ENCODE results near the gene SEMA4A. TPM values are rescaled to one million over a fixed set of nuclear protein-coding genes. Genes with fewer than 3 reads are reported as not detected.

Gene SEMA4A
- 3.4 TPM in 2 replicates for total RNA-seq

DNA sequence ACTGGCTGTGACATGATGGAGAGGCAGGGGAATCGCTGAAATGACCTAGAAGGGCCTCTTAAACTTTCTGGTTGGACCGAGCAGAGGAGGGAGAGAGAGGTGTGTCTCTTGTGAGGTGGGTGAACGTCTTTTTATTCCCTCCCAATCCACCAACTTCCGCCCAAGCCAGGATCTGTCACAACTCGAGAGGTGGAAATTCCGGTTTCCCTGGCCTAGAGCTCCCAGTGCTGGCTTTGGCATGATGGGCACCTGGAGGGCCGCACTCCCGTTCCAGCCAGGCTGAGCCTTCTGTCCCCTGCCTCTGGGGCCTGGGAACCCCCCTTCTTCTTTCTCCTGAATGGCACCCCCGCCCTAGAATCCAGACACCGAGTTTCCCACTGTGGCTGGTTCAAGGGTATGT is at the start of gene SEMA4A:
SEMA4A (plus strand) TSS at position 224 of the 400 bp plus-strand sequence. CDS start 994 bp downstream, outside the sequence.

DNA sequence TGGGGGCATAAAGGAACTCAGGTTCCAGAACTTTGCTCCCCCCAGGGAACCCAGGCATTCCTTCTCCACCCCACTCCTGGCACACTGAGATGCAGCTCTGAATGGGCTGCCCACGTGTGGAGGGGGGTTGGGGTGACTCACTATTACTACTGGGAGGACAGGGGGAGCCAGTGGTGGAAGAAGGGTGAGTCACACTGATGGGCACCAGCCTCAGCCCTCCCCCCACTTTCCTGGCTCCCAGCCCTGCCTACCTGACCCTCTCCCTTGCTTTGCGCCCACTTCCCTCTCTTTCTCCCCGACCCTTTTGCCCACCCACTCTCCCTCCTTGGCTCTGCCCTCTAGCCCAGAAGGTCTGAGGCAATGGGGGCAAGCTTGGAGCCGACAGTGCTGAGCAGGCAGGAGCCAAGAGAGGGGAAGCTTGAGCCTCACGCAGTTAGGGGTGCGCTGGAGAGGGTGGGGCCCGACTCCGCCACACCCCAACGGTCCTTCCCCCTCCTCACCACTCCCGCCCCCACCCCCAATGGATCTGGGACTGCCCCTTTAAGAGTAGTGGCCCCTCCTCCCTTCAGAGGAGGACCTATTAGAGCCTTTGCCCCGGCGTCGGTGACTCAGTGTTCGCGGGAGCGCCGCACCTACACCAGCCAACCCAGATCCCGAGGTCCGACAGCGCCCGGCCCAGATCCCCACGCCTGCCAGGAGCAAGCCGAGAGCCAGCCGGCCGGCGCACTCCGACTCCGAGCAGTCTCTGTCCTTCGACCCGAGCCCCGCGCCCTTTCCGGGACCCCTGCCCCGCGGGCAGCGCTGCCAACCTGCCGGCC is 39.1 kb upstream of the SEMA4A start, which contains the start of gene LMNA:
LMNA (plus strand) TSS at position 611 of the 818 bp plus-strand sequence. CDS start 208 bp downstream, outside the sequence.

GRCh38 chr1:156193488-156194299 is 40.3 kb downstream of the SEMA4A start, which contains the start of gene SLC25A44:
Gene SLC25A44 (plus strand): TSS chr1:156194104. CDS start chr1:156199848, 5,744 bp downstream.

DNA sequence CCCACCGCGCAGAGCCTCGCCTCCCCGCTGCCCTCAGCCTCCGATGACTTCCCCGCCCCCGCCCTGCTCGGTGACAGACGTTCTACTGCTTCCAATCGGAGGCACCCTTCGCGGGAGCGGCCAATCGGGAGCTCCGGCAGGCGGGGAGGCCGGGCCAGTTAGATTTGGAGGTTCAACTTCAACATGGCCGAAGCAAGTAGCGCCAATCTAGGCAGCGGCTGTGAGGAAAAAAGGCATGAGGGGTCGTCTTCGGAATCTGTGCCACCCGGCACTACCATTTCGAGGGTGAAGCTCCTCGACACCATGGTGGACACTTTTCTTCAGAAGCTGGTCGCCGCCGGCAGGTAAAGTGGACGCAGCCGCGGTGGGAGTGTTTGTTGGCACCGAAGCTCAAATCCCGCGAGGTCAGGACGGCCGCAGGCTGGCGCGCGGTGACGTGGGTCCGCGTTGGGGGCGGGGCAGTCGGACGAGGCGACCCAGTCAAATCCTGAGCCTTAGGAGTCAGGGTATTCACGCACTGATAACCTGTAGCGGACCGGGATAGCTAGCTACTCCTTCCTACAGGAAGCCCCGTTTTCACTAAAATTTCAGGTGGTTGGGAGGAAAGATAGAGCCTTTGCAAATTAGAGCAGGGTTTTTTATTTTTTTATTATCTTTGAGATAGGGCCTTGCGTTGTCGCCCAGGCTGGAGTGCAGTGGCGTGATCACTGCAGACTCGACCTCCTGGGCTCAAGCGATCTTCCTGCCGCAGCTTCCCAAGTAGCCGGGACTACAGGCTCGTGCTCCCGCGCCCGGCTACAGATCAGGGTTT is 59.7 kb downstream of the SEMA4A start, which contains the start of gene PMF1:
PMF1 (plus strand) TSS at position 175 of the 811 bp plus-strand sequence; CDS start at position 184, 9 bp downstream.

Other genes with a start within 250 kb of the SEMA4A start
- gene RIT1, start 242.2 kb upstream of the SEMA4A start, total RNA-seq = 35.0 and 35.2 TPM in 2 replicates
- gene KHDC4, start 219.2 kb upstream of the SEMA4A start, total RNA-seq = 12.3 and 23.9 TPM in 2 replicates
- 0.24 TPM in 1 of 2 replicates, not detected in the other for gene RXFP4, start 211.9 kb upstream of the SEMA4A start, total RNA-seq
- 55.6 and 76.6 TPM in 2 replicates for gene ARHGEF2, start 175.0 kb upstream of the SEMA4A start, total RNA-seq
- 326 and 576 TPM in 2 replicates for gene SSR2, start 132.6 kb upstream of the SEMA4A start, total RNA-seq
- 17.6 and 18.3 TPM in 2 replicates for gene UBQLN4, start 99.8 kb upstream of the SEMA4A start, total RNA-seq
- 48.4 and 74.9 TPM in 2 replicates for gene LAMTOR2, start 98.8 kb upstream of the SEMA4A start, total RNA-seq
- gene RAB25, start 92.4 kb upstream of the SEMA4A start, total RNA-seq = 52.2 and 69.4 TPM in 2 replicates
- gene MEX3A, start 71.1 kb upstream of the SEMA4A start, total RNA-seq = 1.9 and 6.5 TPM in 2 replicates
- 687 and 701 TPM in 2 replicates for gene LMNA, start 38.9 kb upstream of the SEMA4A start, total RNA-seq
- 4.8 and 6.8 TPM in 2 replicates for gene SLC25A44, start 40.5 kb downstream of the SEMA4A start, total RNA-seq
- gene PMF1, start 59.4 kb downstream of the SEMA4A start, total RNA-seq = 36.4 and 58.4 TPM in 2 replicates
- gene BGLAP, start 88.6 kb downstream of the SEMA4A start, total RNA-seq = 0.24 TPM in 1 of 2 replicates, not detected in the other
- gene PAQR6, start 94.5 kb downstream of the SEMA4A start, total RNA-seq = 0.72 TPM in 1 of 2 replicates, not detected in the other
- 53.5 and 67.0 TPM in 2 replicates for gene SMG5, start 129.2 kb downstream of the SEMA4A start, total RNA-seq
- 6.3 and 6.8 TPM in 2 replicates for gene TMEM79, start 130.7 kb downstream of the SEMA4A start, total RNA-seq
- gene GLMP, start 142.1 kb downstream of the SEMA4A start, total RNA-seq = 28.9 and 37.7 TPM in 2 replicates
- 0.72 TPM in 1 of 2 replicates, not detected in the other for gene VHLL, start 145.7 kb downstream of the SEMA4A start, total RNA-seq
- 414 and 708 TPM in 2 replicates for gene CCT3, start 184.7 kb downstream of the SEMA4A start, total RNA-seq
- gene TSACC, start 184.9 kb downstream of the SEMA4A start, total RNA-seq = not detected in 2 replicates
- gene RHBG, start 215.6 kb downstream of the SEMA4A start, total RNA-seq = not detected in 2 replicates